ENCODE measurements around the gene SLC51B.

Gene SLC51B

GRCh38 chr15:65062061-65062460 is 16.9 kb downstream of the SLC51B start:
- Histone ChIP-seq H3K4me2 (ENCODE audit: low read length) (no peak overlapping the region), H3K9me2 (replicated peaks; ENCODE audit: control insufficient read depth, low read length) (no peaks in the 10 kb centered on the region), H4K20me1 (ENCODE audit: control insufficient read depth, insufficient read depth, low read depth, low read length) (no peaks in the 10 kb centered on the region), H3K4me1 (ENCODE audit: control insufficient read depth, low read length) (no peaks in the 10 kb centered on the region), H3F3A (ENCODE audit: control insufficient read depth, insufficient read depth) (no peaks in the 10 kb centered on the region), H3K36me3 (ENCODE audit: control insufficient read depth, low read length) (no peaks in the 10 kb centered on the region), H3K27me3 (ENCODE audit: control insufficient read depth, low read length) (peaks cover 16% of the 10 kb centered on the region), H3K4me3 (ENCODE audit: low read length) (no peak overlapping the region), H3K79me2 (ENCODE audit: control insufficient read depth, low read length) (no peaks in the 10 kb centered on the region), H3K27ac (ENCODE audit: low read depth, low read length) (no peak overlapping the region), H3K9me3 (ENCODE audit: control insufficient read depth, insufficient read depth, low read length) (no peaks in the 10 kb centered on the region)
- no peak for TF ChIP-seq CTCF (IDR thresholded peaks at IDR 0.05; ENCODE audit: low read depth, low read length, poor library complexity, severe bottlenecking)
- no peak for TF ChIP-seq EZH2phosphoT487 (IDR thresholded peaks at IDR 0.05; ENCODE audit: borderline replicate concordance, low read length)

- H3K4me1 ChIP-seq (ENCODE audit: control insufficient read depth, low read length): no peaks in the 10 kb centered on the region
- no peaks in the 10 kb centered on the region for H4K20me1 ChIP-seq (ENCODE audit: control insufficient read depth, insufficient read depth, low read depth, low read length)
- H3F3A ChIP-seq (ENCODE audit: control insufficient read depth, insufficient read depth): no peaks in the 10 kb centered on the region
- no peaks in the 10 kb centered on the region for H3K79me2 ChIP-seq (ENCODE audit: control insufficient read depth, low read length)
- H3K9me3 ChIP-seq (ENCODE audit: control insufficient read depth, insufficient read depth, low read length): no peaks in the 10 kb centered on the region
- peaks cover 16% of the 10 kb centered on the region for H3K27me3 ChIP-seq (ENCODE audit: control insufficient read depth, low read length)
- TF ChIP-seq CTCF (IDR thresholded peaks at IDR 0.05; ENCODE audit: low read depth, low read length, poor library complexity, severe bottlenecking) (no peak), EZH2phosphoT487 (IDR thresholded peaks at IDR 0.05; ENCODE audit: borderline replicate concordance, low read length) (no peak)
- H3K9me2 ChIP-seq (replicated peaks; ENCODE audit: control insufficient read depth, low read length): no peaks in the 10 kb centered on the region
- H3K36me3 ChIP-seq (ENCODE audit: control insufficient read depth, low read length): no peaks in the 10 kb centered on the region
- H3K4me3 ChIP-seq (ENCODE audit: low read length): no peak overlapping the region
- no peak overlapping the region for H3K4me2 ChIP-seq (ENCODE audit: low read length)
- H3K27ac ChIP-seq (ENCODE audit: low read depth, low read length): no peak overlapping the region
Measured at GRCh38 chr15:65062726-65063125, 17.5 kb downstream of the SLC51B start.

GRCh38 chr15:65066001-65066634 is 20.9 kb downstream of the SLC51B start:
- Histone ChIP-seq H3K4me2 (ENCODE audit: low read length) (no peak overlapping the region), H3K36me3 (ENCODE audit: control insufficient read depth, low read length) (no peaks in the 10 kb centered on the region), H3F3A (ENCODE audit: control insufficient read depth, insufficient read depth) (no peaks in the 10 kb centered on the region), H3K4me3 (ENCODE audit: low read length) (no peak overlapping the region), H3K4me1 (ENCODE audit: control insufficient read depth, low read length) (no peaks in the 10 kb centered on the region), H3K27me3 (ENCODE audit: control insufficient read depth, low read length) (peaks cover 16% of the 10 kb centered on the region), H3K27ac (ENCODE audit: low read depth, low read length) (no peak overlapping the region), H4K20me1 (ENCODE audit: control insufficient read depth, insufficient read depth, low read depth, low read length) (no peaks in the 10 kb centered on the region), H3K79me2 (ENCODE audit: control insufficient read depth, low read length) (no peaks in the 10 kb centered on the region), H3K9me2 (replicated peaks; ENCODE audit: control insufficient read depth, low read length) (no peaks in the 10 kb centered on the region), H3K9me3 (ENCODE audit: control insufficient read depth, insufficient read depth, low read length) (no peaks in the 10 kb centered on the region)
- no peak for TF ChIP-seq CTCF (IDR thresholded peaks at IDR 0.05; ENCODE audit: low read depth, low read length, poor library complexity, severe bottlenecking)
- no peak for TF ChIP-seq EZH2phosphoT487 (IDR thresholded peaks at IDR 0.05; ENCODE audit: borderline replicate concordance, low read length)
